Right lobe of liver (tissue), 4 donors: Measurements from ENCODE around the gene AP4E1.

ENCODE experiments used
- POLR2A ChIP-seq: fragments of 450-650 bp; IDR thresholded peaks from one replicate; pipeline ENCODE4 v1.6.1; 2017; ENCODE audit warnings: antibody characterized with exemption, mild to moderate bottlenecking
- TF ChIP-seq, protein P1 (sequence below), 4 donors: fragments of 200-600 bp in 3 of 4; fragments of 450-650 bp in 1 of 4; IDR thresholded peaks; one replicate each; pipeline versions ENCODE4 v1.5.1 to v1.8.0; 2016 to 2022; ENCODE audit warnings: antibody characterized with exemption in 4 of 4, mild to moderate bottlenecking in 2 of 4
- donor health status: DM: no; HTN: no; CAD: no.
- donor health status: DM: no; HTN: no; CAD: no.
- donor health status: DM: no; HTN: yes; CAD: no.

DNA sequence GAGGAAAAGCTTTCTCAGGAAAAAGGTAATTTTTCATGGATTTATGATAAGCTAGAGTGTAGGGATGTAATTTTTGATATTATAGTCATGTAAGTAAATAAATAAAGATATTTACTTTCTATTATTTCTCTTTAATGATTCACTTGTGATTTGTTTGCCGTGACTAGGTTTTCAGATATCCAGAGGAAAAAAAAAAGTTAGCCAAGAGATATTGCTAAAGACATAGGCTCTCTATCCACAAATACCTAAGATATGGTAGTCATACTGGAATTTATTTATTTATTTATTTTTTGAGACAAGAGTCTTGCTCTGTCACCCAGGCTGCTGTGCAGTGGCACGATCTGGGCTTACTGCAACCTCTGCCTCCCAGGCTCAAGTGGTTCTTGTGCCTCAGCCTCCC lies 59.9 kb downstream of the AP4E1 start:
- no peak for TF ChIP-seq POLR2A
- TF ChIP-seq, protein P1, sequence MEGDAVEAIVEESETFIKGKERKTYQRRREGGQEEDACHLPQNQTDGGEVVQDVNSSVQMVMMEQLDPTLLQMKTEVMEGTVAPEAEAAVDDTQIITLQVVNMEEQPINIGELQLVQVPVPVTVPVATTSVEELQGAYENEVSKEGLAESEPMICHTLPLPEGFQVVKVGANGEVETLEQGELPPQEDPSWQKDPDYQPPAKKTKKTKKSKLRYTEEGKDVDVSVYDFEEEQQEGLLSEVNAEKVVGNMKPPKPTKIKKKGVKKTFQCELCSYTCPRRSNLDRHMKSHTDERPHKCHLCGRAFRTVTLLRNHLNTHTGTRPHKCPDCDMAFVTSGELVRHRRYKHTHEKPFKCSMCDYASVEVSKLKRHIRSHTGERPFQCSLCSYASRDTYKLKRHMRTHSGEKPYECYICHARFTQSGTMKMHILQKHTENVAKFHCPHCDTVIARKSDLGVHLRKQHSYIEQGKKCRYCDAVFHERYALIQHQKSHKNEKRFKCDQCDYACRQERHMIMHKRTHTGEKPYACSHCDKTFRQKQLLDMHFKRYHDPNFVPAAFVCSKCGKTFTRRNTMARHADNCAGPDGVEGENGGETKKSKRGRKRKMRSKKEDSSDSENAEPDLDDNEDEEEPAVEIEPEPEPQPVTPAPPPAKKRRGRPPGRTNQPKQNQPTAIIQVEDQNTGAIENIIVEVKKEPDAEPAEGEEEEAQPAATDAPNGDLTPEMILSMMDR (IDR thresholded peaks at IDR 0.05) = no peak
